OCI-LY1 (cell line): ENCODE data around the gene ALDOB.
"Not testable (repeated sequence)": the region's sequence is repeated elsewhere in the genome, so short reads cannot be mapped to it uniquely, and the experiment has no call there.

Experiments used
- H2AFZ ChIP-seq: fragments of 200-600 bp; sonication (generic), shearing (Covaris generic); 2 replicates; pipeline ENCODE4 v1.6.0; 2014; ENCODE audit warnings: antibody characterized with exemption, mild to moderate bottlenecking, low read length
- H3F3A ChIP-seq: fragments of 200-600 bp; sonication (generic), shearing (Covaris generic); 2 replicates; pipeline ENCODE4 v1.6.0; 2014; ENCODE audit warnings: mild to moderate bottlenecking, antibody characterized with exemption, low read length, moderate library complexity; ENCODE audit not compliant: insufficient read depth
- H3K27ac ChIP-seq: fragments of 200-600 bp; sonication (generic); 2 replicates; pipeline ENCODE4 v1.5.1; 2014; ENCODE audit warnings: low read length, mixed run types, mild to moderate bottlenecking, low read depth; ENCODE audit not compliant: poor library complexity, severe bottlenecking
- H3K27me3 ChIP-seq: fragments of 200-600 bp; sonication (generic); 2 replicates; pipeline ENCODE4 v1.6.0; 2014; ENCODE audit warnings: antibody characterized with exemption, mild to moderate bottlenecking, low read length, moderate library complexity; ENCODE audit not compliant: insufficient read depth
- H3K36me3 ChIP-seq: fragments of 200-600 bp; sonication (generic); 2 replicates; pipeline ENCODE4 v1.6.1; 2014; ENCODE audit warnings: mild to moderate bottlenecking, antibody characterized with exemption, low read length, moderate library complexity, mixed read lengths; ENCODE audit not compliant: insufficient read depth
- H3K4me1 ChIP-seq: fragments of 200-600 bp; sonication (generic); 2 replicates; pipeline ENCODE4 v1.5.1; 2014; ENCODE audit warnings: mild to moderate bottlenecking, low read length, moderate library complexity; ENCODE audit not compliant: insufficient read depth, severe bottlenecking
- H3K4me2 ChIP-seq: fragments of 200-600 bp; sonication (generic), shearing (Covaris generic); 2 replicates; pipeline ENCODE4 v1.6.1; 2014; ENCODE audit warnings: low read length
- H3K4me3 ChIP-seq: fragments of 200-600 bp; sonication (generic); 2 replicates; pipeline ENCODE4 v1.5.1; 2014; ENCODE audit warnings: low read length, low read depth, mild to moderate bottlenecking, mixed read lengths; ENCODE audit not compliant: poor library complexity, severe bottlenecking
- H3K79me2 ChIP-seq: fragments of 200-600 bp; shearing (Covaris generic); 2 replicates; pipeline ENCODE4 v1.6.1; 2016; ENCODE audit warnings: mixed run types, low read length, mixed read lengths; ENCODE audit not compliant: insufficient read depth
- H3K9ac ChIP-seq: fragments of 200-600 bp; sonication (generic), shearing (Covaris generic); 2 replicates; pipeline ENCODE4 v1.6.1; 2014; ENCODE audit warnings: mild to moderate bottlenecking, low read length, mixed read lengths
- H3K9me2 ChIP-seq: fragments of 200-600 bp; sonication (generic), shearing (Covaris generic); 2 replicates; pipeline ENCODE4 v1.6.1; 2014; ENCODE audit warnings: low read depth, mild to moderate bottlenecking, low read length, mixed read lengths
- H3K9me3 ChIP-seq: fragments of 200-600 bp; shearing (Covaris generic); 2 replicates; pipeline ENCODE4 v1.6.1; 2014; ENCODE audit warnings: low read length, mixed read lengths
- H4K20me1 ChIP-seq: fragments of 200-600 bp; sonication (generic), shearing (Covaris generic); 2 replicates; pipeline ENCODE4 v1.6.0; 2016; ENCODE audit warnings: mild to moderate bottlenecking, low read length; ENCODE audit not compliant: insufficient read depth
- EZH2 ChIP-seq: fragments of 200-600 bp; sonication (generic), shearing (Covaris generic); IDR thresholded peaks from 2 replicates; pipeline ENCODE4 v1.8.0; 2017; ENCODE audit warnings: borderline replicate concordance, mixed run types, mild to moderate bottlenecking, antibody characterized with exemption, low read length, moderate library complexity, mixed read lengths
- TF ChIP-seq, protein P1 (sequence below): fragments of 200-600 bp; sonication (generic), shearing (Covaris generic); IDR thresholded peaks from 2 replicates; pipeline ENCODE4 v1.5.1; 2017; ENCODE audit warnings: mild to moderate bottlenecking, antibody characterized with exemption, low read length, moderate library complexity, mixed read lengths

ALDOB gene

DNA sequence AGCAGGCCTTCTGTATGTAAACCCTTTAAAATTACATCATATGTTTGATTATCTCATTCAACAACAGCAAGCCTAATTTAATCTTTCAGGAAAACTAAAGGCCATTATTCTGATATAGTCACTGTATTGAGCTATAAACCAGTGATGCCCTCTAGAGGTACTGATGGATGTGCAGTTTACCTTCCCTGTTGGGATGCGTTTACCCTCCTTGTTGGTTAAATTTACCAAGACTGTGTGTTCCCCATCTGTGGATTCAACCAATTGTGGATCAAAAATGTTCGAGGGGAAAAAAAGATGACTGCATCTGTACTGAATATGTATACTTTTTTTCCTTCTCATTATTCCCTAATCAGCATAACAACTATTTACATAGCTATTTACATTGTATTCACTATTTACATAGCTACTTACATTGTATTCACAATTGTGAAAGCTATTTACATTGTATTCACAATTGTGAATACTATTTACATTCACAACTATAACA is 47.0 kb downstream of the ALDOB start:
- no peak for TF ChIP-seq EZH2
- TF ChIP-seq, protein P1, sequence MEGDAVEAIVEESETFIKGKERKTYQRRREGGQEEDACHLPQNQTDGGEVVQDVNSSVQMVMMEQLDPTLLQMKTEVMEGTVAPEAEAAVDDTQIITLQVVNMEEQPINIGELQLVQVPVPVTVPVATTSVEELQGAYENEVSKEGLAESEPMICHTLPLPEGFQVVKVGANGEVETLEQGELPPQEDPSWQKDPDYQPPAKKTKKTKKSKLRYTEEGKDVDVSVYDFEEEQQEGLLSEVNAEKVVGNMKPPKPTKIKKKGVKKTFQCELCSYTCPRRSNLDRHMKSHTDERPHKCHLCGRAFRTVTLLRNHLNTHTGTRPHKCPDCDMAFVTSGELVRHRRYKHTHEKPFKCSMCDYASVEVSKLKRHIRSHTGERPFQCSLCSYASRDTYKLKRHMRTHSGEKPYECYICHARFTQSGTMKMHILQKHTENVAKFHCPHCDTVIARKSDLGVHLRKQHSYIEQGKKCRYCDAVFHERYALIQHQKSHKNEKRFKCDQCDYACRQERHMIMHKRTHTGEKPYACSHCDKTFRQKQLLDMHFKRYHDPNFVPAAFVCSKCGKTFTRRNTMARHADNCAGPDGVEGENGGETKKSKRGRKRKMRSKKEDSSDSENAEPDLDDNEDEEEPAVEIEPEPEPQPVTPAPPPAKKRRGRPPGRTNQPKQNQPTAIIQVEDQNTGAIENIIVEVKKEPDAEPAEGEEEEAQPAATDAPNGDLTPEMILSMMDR, result no peak; the same call in 1 of the 2 replicates
- H3K27me3 ChIP-seq, result no peaks in the 10 kb centered on the region
- no peak overlapping the region for H3K27ac ChIP-seq
- no peak overlapping the region for H3K9ac ChIP-seq
- H3K9me3 ChIP-seq, result peaks cover 8% of the 10 kb centered on the region
- no peaks in the 10 kb centered on the region for H4K20me1 ChIP-seq
- H3K4me3 ChIP-seq, result no peak overlapping the region
- H3K79me2 ChIP-seq, result peaks cover 29% of the 10 kb centered on the region
- H3K4me2 ChIP-seq, result no peak overlapping the region
- no peaks in the 10 kb centered on the region for H3F3A ChIP-seq
- no peak overlapping the region for H2AFZ ChIP-seq
- peaks cover 69% of the 10 kb centered on the region for H3K36me3 ChIP-seq
- H3K9me2 ChIP-seq, result no peaks in the 10 kb centered on the region
- H3K4me1 ChIP-seq, result no peaks in the 10 kb centered on the region

DNA sequence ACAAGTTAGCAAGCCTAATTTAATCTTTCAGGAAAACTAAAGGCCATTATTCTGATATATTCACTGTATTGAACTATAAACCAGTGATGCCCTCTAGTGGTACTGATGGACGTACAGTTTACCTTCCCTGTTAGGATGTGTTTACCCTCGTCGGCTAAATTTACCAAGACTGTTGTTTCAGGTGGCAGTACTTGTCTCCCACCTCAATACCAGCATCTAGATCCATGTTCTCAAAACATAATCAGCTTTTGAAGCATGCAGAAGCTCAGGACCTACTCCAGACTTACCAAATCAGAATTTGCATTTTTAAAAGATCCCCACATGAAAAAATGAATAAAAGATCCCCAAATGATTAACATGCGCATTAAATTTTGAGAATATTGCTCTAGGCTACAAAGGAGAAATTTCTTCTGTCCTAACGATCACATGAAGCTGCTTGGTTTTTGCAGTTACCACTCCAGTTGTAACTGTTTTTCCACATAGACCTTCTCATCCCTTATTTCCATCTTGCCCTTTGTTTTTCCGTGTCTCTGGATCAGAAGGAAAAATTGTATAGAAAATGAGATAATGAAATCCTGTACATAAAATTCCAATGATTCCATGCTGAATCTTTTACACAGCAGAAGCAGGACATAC is 47.6 kb downstream of the ALDOB start:
- H2AFZ ChIP-seq, result no peak overlapping the region
- peaks cover 24% of the 10 kb centered on the region for H3K79me2 ChIP-seq
- H3K27ac ChIP-seq, result no peak overlapping the region
- H3K9me2 ChIP-seq, result no peaks in the 10 kb centered on the region
- H3K9me3 ChIP-seq, result peaks cover 8% of the 10 kb centered on the region
- no peaks in the 10 kb centered on the region for H3K4me1 ChIP-seq
- peaks cover 63% of the 10 kb centered on the region for H3K36me3 ChIP-seq
- no peaks in the 10 kb centered on the region for H3F3A ChIP-seq
- no peak for TF ChIP-seq EZH2
- TF ChIP-seq, protein P1, result peak; percentile 55
- H3K27me3 ChIP-seq, result no peaks in the 10 kb centered on the region
- H3K4me3 ChIP-seq, result no peak overlapping the region
- H3K9ac ChIP-seq, result no peak overlapping the region
- H4K20me1 ChIP-seq, result no peaks in the 10 kb centered on the region
- H3K4me2 ChIP-seq, result no peak overlapping the region

DNA sequence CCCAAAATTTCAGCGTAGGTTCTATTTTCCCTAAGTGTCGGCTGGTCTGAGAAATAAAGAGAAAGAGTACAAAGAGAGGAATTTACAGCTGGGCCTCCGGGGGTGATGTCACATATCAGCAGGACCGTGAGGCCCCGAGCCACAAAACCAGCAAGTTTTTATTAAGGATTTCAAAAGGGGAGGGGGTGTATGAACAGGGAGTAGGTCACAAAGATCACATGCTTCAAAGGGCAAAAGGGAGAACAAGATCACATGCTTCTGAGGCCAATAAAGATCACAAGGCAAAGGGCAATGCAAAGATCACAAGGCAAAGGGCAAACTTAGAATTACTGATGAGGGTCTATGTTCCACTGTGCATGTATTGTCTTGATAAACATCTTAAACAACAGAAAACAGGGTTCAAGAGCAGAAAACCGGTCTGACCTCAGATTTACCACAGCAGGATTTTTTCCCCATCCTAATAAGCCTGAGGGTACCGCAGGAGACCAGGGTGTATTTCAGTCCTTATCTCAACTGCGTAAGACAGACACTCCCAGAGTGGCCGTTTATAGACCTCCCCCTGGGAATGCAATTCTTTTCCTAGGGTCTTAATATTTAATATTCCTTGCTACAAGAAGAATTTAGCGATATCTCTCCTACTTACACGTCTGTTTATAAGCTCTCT is 50.6 kb downstream of the ALDOB start, which contains the start of gene BAAT:
BAAT (minus strand) TSS at position 134 of the 664 bp plus-strand sequence. CDS start 13,602 bp downstream, outside the sequence.
- H3K27me3 ChIP-seq, H3K9me2 ChIP-seq, H3K9ac ChIP-seq, H3K4me1 ChIP-seq, H3K4me3 ChIP-seq, H3K79me2 ChIP-seq, H4K20me1 ChIP-seq, H3K27ac ChIP-seq, H2AFZ ChIP-seq, H3K9me3 ChIP-seq, H3K4me2 ChIP-seq, H3F3A ChIP-seq: not testable (repeated sequence)
- peaks cover 34% of the 10 kb centered on the region for H3K36me3 ChIP-seq
